Measurements from ENCODE around the gene NAV2.

DNA sequence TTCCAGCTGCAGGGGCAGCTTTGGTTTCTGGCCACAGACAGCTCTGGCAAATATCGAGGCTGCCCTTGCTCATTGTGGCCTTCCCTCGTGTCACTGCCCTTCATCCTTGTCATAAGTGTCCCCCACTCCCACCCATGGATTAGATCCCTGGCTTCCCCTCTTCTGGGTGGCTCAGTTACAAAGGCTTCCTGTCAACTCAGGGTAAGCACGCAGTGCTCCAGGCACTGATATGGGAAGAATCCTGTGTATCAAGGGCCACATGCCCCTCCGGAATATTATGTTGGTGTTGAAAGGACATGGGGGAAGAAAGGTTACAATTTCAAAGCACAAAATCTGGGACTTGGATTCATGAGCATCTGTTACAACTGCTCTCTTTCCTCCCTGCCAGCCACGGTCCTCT is 319.5 kb downstream of the NAV2 start:
- TF ChIP-seq, protein P1, sequence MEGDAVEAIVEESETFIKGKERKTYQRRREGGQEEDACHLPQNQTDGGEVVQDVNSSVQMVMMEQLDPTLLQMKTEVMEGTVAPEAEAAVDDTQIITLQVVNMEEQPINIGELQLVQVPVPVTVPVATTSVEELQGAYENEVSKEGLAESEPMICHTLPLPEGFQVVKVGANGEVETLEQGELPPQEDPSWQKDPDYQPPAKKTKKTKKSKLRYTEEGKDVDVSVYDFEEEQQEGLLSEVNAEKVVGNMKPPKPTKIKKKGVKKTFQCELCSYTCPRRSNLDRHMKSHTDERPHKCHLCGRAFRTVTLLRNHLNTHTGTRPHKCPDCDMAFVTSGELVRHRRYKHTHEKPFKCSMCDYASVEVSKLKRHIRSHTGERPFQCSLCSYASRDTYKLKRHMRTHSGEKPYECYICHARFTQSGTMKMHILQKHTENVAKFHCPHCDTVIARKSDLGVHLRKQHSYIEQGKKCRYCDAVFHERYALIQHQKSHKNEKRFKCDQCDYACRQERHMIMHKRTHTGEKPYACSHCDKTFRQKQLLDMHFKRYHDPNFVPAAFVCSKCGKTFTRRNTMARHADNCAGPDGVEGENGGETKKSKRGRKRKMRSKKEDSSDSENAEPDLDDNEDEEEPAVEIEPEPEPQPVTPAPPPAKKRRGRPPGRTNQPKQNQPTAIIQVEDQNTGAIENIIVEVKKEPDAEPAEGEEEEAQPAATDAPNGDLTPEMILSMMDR (IDR thresholded peaks at IDR 0.05; ENCODE audit: low read depth, low read length), result no peak
- TF ChIP-seq, protein P2, sequence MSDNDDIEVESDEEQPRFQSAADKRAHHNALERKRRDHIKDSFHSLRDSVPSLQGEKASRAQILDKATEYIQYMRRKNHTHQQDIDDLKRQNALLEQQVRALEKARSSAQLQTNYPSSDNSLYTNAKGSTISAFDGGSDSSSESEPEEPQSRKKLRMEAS (IDR thresholded peaks at IDR 0.05; ENCODE audit: low read depth, low read length), result no peak
- TF ChIP-seq POLR2A (IDR thresholded peaks at IDR 0.05; ENCODE audit: extremely low read depth, insufficient read length), result no peak

Measured in NB4 (cell line).